H1 (cell line): ENCODE data around the gene GRIK4. TPM values are rescaled to one million over a fixed set of nuclear protein-coding genes. Genes with fewer than 3 reads are reported as not detected.

Source experiments
- ATF3 ChIP-seq: IDR thresholded peaks from 2 replicates; pipeline ENCODE4 v1.6.1; 2011; ENCODE audit warnings: low read depth, mild to moderate bottlenecking, low read length; ENCODE audit not compliant: insufficient read depth
- CBX5 ChIP-seq: fragments of 300-800, 300-1000 bp; sonication (generic); IDR thresholded peaks from 2 replicates; pipeline ENCODE4 v1.7.1; 2016; ENCODE audit warnings: antibody characterized with exemption, low read length, low read depth
- polyA plus RNA-seq, 7 experiments: library from polyadenylated mRNA; depleted of rRNA in 3 of 7; stranded (reverse) in 5 of 7; unstranded in 2 of 7; fragments of >200 nt in 5 of 7; fragments of 200-250 nt in 2 of 7; gene quantifications; 1 replicate in 5 of 7; 2 replicates in 1 of 7; 4 replicates in 1 of 7; pipeline versions ENCODE4 v1.2.1 to v1.2.3, GENCODE V29; 2011 to 2013; ENCODE audit warnings: missing spikeins in 2 of 7, mixed read lengths in 2 of 7
- total RNA-seq: library from RNA; stranded (reverse); fragmentation: NEBNext Ultra II Directional; extraction: Animal tissue kit (Norgen Biotek cat#: 25700); gene quantifications from 2 replicates; pipeline ENCODE4 v1.2.1, GENCODE V29; 2021

Gene GRIK4
- total and polyA plus RNA-seq, 2 of the 8 experiments (the other 6 are each of a cell fraction or from before 2014, with no cell fraction given) = 1.2 to 2.9 TPM

- TF ChIP-seq CBX5 = no peak
- TF ChIP-seq ATF3 = no peak
- TF ChIP-seq, all 59 proteins: peak for 0
Observed at GRCh38 chr11:120598517-120599257, 87.1 kb downstream of the GRIK4 start (continued).
